Measurements from ENCODE around the gene MAGI1.

The MAGI1 gene

DNA sequence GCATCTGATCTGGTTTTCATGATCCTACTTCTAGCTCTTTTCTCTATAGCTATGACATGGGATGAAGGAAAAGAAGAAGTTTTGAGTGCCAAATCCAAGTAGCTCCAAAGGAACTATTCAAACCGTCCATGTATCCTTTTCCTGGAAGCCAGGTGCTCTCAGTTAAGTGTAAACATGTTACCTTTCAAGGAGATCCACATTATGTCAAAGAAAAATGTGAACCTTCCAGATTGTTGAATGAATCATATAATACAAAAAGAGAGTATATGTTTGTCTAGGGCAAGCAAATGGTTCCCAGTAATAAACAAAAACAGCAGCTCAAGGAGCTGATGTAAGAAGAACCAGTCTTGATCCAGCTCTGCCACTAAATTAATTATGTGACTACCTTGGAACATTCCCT, 534.9 kb downstream of the MAGI1 start:
- Histone ChIP-seq H3K27me3 (ENCODE audit: control insufficient read depth, insufficient read depth, low read length) (no peaks in the 10 kb centered on the region), H3K9ac (ENCODE audit: low read length) (no peak overlapping the region), H3K4me1 (ENCODE audit: control insufficient read depth, insufficient read depth, low read length) (no peaks in the 10 kb centered on the region), H3K36me3 (ENCODE audit: control insufficient read depth, insufficient read depth, low read length) (no peaks in the 10 kb centered on the region), H3K27ac (ENCODE audit: low read depth, low read length) (no peak overlapping the region), H3K4me3 (ENCODE audit: low read length) (no peak overlapping the region)

DNA sequence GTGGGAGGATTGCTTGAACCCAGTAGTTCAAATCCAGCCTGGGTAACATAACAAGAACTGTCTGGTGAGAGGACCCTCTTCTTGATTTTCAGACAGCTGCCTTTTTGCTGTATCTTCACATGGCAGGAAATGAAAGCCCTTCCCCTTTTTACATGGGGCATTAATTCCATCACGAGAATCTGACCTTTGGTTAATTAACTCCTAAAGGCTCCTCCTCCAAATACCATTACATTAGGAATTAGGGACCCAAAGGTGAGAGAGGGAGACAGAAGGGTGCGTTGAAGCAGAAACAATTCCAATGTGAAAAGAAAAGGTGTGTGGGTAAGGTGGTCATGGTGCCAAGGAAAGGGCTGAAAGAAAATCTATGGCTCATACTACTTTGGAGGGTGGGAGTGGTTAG, 536.2 kb downstream of the MAGI1 start:
- Histone ChIP-seq H3K27me3 (ENCODE audit: control insufficient read depth, insufficient read depth, low read length) (no peaks in the 10 kb centered on the region), H3K27ac (ENCODE audit: low read depth, low read length) (no peak overlapping the region), H3K9ac (ENCODE audit: low read length) (no peak overlapping the region), H3K4me1 (ENCODE audit: control insufficient read depth, insufficient read depth, low read length) (no peaks in the 10 kb centered on the region), H3K4me3 (ENCODE audit: low read length) (no peak overlapping the region), H3K36me3 (ENCODE audit: control insufficient read depth, insufficient read depth, low read length) (no peaks in the 10 kb centered on the region)

DNA sequence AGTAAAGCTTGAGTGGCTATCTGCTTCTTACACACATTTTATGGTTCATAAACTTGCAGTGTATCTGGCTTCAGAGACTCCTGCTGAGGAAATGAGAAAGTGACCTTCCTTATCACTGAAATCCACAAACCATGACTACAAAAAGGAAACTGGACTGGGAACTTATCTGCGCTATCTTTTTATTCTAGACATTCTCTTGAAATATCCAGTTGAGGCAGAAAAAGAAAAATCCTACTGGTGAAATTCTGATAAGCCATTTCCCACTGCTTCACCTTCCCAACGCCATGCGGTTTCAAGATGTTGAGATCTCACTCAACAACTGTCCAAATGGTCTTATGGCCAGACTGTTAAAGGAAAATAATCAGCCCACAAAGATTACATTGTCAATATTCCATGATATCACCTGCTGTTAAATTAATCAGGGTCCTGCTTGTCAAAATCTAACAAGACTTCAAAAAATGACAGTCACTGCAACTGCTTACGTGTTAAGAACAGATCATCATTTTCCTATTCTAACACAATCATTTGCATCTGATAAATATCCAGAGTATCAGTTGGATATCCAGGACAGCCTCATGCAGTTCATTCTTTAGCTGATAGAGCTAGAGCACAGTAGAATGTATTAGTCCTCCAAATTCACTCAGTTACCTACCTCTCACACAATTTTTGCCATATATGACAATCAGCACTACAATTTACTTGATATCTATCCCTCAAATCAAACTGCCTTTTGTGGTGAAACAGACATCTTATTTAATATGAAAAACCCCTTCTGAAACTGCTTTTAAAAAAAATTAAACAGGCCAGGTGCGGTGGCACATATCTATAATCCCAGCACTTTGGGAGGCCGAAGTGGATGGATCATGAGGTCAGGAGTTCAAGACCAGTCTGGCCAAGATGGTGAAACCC, 538.1 kb downstream of the MAGI1 start:
- Histone ChIP-seq H3K27ac (ENCODE audit: low read depth, low read length) (no peak overlapping the region), H3K27me3 (ENCODE audit: control insufficient read depth, insufficient read depth, low read length) (no peaks in the 10 kb centered on the region), H3K9ac (ENCODE audit: low read length) (no peak overlapping the region), H3K4me1 (ENCODE audit: control insufficient read depth, insufficient read depth, low read length) (peaks cover 4% of the 10 kb centered on the region), H3K4me3 (ENCODE audit: low read length) (no peak overlapping the region), H3K36me3 (ENCODE audit: control insufficient read depth, insufficient read depth, low read length) (no peaks in the 10 kb centered on the region)

DNA sequence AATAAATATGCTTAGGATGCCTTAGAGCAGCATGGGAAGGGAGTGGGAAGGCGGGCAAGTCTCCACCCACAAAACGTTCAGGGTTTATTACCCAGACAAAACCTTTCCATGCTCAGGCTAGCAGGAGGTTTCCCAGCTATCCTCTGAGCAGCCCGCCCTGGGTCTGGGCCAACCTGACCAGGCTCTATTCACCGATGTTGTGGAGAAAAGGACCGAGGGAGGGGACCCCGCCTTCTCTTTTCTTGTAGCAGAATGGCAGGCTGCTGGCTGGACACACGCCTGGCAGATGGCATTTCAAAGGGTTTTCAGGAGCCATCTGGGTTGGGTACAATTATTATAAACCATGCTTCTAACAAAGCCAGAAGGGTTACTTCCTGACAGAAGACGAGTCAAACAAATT, 540.9 kb downstream of the MAGI1 start:
- Histone ChIP-seq H3K36me3 (ENCODE audit: control insufficient read depth, insufficient read depth, low read length) (no peaks in the 10 kb centered on the region), H3K9ac (ENCODE audit: low read length) (no peak overlapping the region), H3K27me3 (ENCODE audit: control insufficient read depth, insufficient read depth, low read length) (no peaks in the 10 kb centered on the region), H3K4me1 (ENCODE audit: control insufficient read depth, insufficient read depth, low read length) (peaks cover 11% of the 10 kb centered on the region), H3K27ac (ENCODE audit: low read depth, low read length) (no peak overlapping the region), H3K4me3 (ENCODE audit: low read length) (no peak overlapping the region)

DNA sequence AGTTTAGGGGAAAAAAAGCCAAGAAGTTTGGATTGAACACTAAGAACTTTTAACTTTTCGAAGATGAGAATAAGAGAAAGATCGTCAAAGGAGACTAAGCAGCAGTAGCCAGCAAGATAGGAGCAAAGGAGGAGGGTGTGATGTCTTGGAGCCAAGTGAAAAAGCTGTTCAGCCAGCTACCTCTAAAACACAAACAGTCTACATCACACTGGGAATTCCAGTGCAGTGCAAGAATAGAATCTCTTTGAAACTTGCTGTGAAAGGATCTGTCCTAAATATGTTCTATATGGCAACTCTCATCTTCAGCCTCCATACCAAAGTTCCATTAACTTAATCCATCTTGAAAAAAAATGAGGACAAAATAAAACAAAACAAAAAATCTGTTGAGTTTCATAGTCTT, 541.5 kb downstream of the MAGI1 start:
- Histone ChIP-seq H3K27me3 (ENCODE audit: control insufficient read depth, insufficient read depth, low read length) (no peaks in the 10 kb centered on the region), H3K36me3 (ENCODE audit: control insufficient read depth, insufficient read depth, low read length) (no peaks in the 10 kb centered on the region), H3K9ac (ENCODE audit: low read length) (no peak overlapping the region), H3K27ac (ENCODE audit: low read depth, low read length) (no peak overlapping the region), H3K4me1 (ENCODE audit: control insufficient read depth, insufficient read depth, low read length) (peaks cover 11% of the 10 kb centered on the region), H3K4me3 (ENCODE audit: low read length) (no peak overlapping the region)

DNA sequence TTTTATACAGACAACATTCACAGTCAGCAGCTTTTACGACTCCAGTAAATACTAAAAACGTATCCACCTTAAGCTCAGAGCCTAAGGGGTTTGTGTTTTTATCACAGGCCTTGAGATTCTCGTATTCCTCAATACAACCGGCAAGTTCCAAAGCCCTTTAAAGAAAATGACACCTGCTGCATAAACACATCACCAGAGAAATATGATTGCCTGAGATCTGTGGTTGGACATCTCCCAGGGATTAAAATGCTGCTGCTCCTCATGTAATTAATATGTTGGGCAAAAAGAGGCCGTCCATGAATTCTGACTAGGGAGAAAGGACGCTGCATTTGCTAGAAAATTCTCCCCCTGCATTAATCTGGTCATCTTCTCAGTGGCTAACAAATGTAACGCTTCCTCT, 544.8 kb downstream of the MAGI1 start:
- Histone ChIP-seq H3K9ac (ENCODE audit: low read length) (no peak overlapping the region), H3K27ac (ENCODE audit: low read depth, low read length) (no peak overlapping the region), H3K27me3 (ENCODE audit: control insufficient read depth, insufficient read depth, low read length) (no peaks in the 10 kb centered on the region), H3K4me3 (ENCODE audit: low read length) (no peak overlapping the region), H3K36me3 (ENCODE audit: control insufficient read depth, insufficient read depth, low read length) (no peaks in the 10 kb centered on the region), H3K4me1 (ENCODE audit: control insufficient read depth, insufficient read depth, low read length) (peaks cover 11% of the 10 kb centered on the region)

DNA sequence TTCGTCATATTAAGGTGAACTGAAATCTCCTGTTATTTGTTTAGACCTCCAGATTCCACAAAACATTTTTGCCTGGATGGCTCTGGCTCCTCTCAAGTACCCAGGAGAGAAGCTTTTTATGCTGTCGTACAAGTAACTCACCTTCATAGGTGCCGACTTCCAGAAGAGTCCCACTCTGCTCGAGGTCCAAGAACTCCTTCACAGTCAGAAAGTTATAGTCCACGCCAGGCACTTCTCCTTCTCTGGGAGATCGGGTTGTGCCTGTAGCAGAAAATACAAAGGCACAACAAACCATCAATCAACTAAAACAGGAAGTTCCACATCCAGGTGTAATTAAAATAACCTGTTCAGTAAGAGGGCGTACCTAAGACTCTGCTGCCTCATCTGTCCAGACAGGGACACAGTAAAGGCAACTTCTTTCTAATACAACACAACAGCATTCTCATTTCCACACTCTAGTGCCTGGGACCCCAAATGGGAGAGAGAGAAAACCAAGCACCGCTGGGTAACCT, 545.3 kb downstream of the MAGI1 start:
- Histone ChIP-seq H3K36me3 (ENCODE audit: control insufficient read depth, insufficient read depth, low read length) (no peaks in the 10 kb centered on the region), H3K27ac (ENCODE audit: low read depth, low read length) (no peak overlapping the region), H3K9ac (ENCODE audit: low read length) (no peak overlapping the region), H3K27me3 (ENCODE audit: control insufficient read depth, insufficient read depth, low read length) (no peaks in the 10 kb centered on the region), H3K4me1 (ENCODE audit: control insufficient read depth, insufficient read depth, low read length) (peaks cover 11% of the 10 kb centered on the region), H3K4me3 (ENCODE audit: low read length) (no peak overlapping the region)

DNA sequence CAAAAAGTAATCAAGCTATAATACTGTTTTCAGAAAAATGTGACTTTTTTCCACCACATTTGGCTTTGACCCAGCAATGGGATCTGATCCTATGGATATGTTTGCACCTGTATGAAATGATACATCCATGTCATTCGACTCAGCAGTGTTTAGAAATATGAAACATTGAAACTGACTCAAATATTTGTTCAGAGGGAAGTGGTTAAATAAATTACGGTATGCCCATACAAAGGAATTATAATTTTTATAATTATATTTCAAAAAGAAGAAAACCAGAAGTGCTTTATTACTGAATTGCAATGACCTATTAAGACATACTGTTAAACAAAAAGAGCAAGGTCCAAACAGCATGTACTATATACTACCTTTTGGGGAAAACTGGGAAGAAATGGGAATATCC, 546.5 kb downstream of the MAGI1 start:
- Histone ChIP-seq H3K4me1 (ENCODE audit: control insufficient read depth, insufficient read depth, low read length) (peaks cover 9% of the 10 kb centered on the region), H3K27ac (ENCODE audit: low read depth, low read length) (no peak overlapping the region), H3K4me3 (ENCODE audit: low read length) (no peak overlapping the region), H3K27me3 (ENCODE audit: control insufficient read depth, insufficient read depth, low read length) (no peaks in the 10 kb centered on the region), H3K36me3 (ENCODE audit: control insufficient read depth, insufficient read depth, low read length) (no peaks in the 10 kb centered on the region), H3K9ac (ENCODE audit: low read length) (no peak overlapping the region)

DNA sequence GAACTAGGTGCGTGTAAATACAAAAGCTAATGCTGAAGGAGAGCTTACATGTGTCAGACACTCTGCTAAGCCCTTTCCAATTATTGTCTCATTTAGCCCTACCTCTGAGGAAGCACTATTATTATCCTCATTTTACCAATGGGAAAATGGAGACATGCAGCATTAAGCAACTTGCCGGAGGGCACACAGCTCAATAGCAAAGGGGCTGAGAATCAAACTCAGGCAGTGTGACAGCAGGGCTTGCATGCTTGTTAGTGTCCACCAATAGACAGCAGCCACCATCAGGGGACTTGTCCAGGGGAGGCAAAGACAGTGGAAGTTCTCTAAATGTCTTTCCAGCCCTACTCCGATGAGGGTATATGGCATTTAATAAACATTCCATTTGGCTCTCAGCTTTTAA, 548.6 kb downstream of the MAGI1 start:
- Histone ChIP-seq H3K4me3 (ENCODE audit: low read length) (no peak overlapping the region), H3K27me3 (ENCODE audit: control insufficient read depth, insufficient read depth, low read length) (no peaks in the 10 kb centered on the region), H3K4me1 (ENCODE audit: control insufficient read depth, insufficient read depth, low read length) (peaks cover 15% of the 10 kb centered on the region), H3K9ac (ENCODE audit: low read length) (no peak overlapping the region), H3K27ac (ENCODE audit: low read depth, low read length) (no peak overlapping the region), H3K36me3 (ENCODE audit: control insufficient read depth, insufficient read depth, low read length) (no peaks in the 10 kb centered on the region)

DNA sequence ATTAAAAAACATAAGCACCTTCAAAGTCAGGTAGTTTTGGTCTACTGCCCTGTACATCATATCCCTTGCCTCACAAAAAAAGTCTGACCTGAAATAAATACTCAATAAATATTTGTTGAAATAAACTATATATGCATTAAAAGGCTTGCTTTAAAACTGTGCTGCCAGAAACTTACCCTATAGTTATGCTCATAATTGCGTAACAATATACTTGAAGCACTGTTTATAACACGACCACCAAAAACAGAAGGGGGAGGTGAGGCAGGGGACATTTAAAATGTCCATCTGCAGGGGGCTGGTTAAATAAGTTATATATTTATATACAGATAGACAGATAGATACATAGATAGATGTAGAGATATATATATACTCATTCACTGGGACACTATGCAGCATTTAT, 549.5 kb downstream of the MAGI1 start:
- no peak overlapping the region for H3K9ac ChIP-seq (ENCODE audit: low read length)

DNA sequence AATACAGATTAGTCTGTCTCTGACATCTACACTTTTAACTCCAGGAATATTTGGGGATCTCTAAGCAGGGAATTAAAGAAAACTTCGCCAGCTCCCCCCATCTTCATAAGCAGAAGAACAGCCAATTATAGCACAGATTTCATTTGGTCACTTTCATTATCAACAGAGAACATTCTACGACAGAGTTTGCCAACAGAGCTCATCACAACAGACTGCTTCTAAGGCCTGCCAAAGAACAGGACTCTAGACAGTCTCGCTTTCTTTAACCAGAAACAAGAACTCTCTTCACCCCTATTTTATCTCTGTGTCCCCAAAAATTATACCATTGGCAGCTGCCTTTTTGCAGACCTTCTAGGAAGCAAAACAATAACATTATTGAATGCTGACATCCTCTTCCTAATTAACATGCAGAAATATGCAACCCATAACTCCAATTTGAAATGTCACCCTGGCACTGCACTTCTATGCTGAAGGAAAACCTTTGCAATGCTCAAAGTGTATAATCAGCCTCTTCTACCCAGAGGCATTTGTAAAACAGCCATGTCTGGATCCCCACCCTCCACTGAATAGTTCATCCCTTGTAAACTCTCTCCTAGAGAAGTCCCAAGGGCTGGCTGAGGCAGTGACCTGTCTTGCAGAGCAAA, 552.8 kb downstream of the MAGI1 start:
- peaks cover 31% of the 10 kb centered on the region for H3K4me1 ChIP-seq (ENCODE audit: control insufficient read depth, insufficient read depth, low read length)
- no peaks in the 10 kb centered on the region for H3K36me3 ChIP-seq (ENCODE audit: control insufficient read depth, insufficient read depth, low read length)
- H3K27ac ChIP-seq (ENCODE audit: low read depth, low read length): no peak overlapping the region
- no peak overlapping the region for H3K9ac ChIP-seq (ENCODE audit: low read length)
- no peaks in the 10 kb centered on the region for H3K27me3 ChIP-seq (ENCODE audit: control insufficient read depth, insufficient read depth, low read length)
- no peak overlapping the region for H3K4me3 ChIP-seq (ENCODE audit: low read length)

More for the DNA sequence above, 549.5 kb downstream of the MAGI1 start:
- Histone ChIP-seq H3K36me3 (ENCODE audit: control insufficient read depth, insufficient read depth, low read length) (no peaks in the 10 kb centered on the region), H3K27me3 (ENCODE audit: control insufficient read depth, insufficient read depth, low read length) (no peaks in the 10 kb centered on the region), H3K4me1 (ENCODE audit: control insufficient read depth, insufficient read depth, low read length) (peaks cover 23% of the 10 kb centered on the region), H3K27ac (ENCODE audit: low read depth, low read length) (no peak overlapping the region), H3K4me3 (ENCODE audit: low read length) (no peak overlapping the region)

DNA sequence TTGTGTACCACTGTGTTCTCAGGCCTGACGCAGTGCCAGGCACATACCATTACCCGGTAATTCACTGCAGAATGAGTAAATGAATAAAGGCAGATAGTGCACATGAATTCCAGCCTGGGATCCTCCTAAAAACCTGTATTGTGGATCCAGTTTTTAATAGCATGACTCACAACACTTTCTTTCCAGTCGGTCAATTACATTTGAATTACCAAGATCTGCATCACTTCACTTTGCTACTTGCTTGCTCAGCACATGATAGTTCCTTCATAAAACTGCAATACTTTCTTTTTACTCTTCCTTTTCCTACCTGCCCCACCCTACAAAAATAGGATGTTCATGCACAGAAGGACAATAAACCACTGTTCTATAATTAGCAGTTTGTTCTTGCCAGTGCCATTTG, 553.8 kb downstream of the MAGI1 start:
- H3K4me3 ChIP-seq (ENCODE audit: low read length): no peak overlapping the region
- H3K27ac ChIP-seq (ENCODE audit: low read depth, low read length): no peak overlapping the region
- no peaks in the 10 kb centered on the region for H3K27me3 ChIP-seq (ENCODE audit: control insufficient read depth, insufficient read depth, low read length)
- no peaks in the 10 kb centered on the region for H3K36me3 ChIP-seq (ENCODE audit: control insufficient read depth, insufficient read depth, low read length)
- H3K4me1 ChIP-seq (ENCODE audit: control insufficient read depth, insufficient read depth, low read length): peaks cover 31% of the 10 kb centered on the region
- no peak overlapping the region for H3K9ac ChIP-seq (ENCODE audit: low read length)
